ENCODE measurements around the gene MVB12A.

Gene MVB12A

DNA sequence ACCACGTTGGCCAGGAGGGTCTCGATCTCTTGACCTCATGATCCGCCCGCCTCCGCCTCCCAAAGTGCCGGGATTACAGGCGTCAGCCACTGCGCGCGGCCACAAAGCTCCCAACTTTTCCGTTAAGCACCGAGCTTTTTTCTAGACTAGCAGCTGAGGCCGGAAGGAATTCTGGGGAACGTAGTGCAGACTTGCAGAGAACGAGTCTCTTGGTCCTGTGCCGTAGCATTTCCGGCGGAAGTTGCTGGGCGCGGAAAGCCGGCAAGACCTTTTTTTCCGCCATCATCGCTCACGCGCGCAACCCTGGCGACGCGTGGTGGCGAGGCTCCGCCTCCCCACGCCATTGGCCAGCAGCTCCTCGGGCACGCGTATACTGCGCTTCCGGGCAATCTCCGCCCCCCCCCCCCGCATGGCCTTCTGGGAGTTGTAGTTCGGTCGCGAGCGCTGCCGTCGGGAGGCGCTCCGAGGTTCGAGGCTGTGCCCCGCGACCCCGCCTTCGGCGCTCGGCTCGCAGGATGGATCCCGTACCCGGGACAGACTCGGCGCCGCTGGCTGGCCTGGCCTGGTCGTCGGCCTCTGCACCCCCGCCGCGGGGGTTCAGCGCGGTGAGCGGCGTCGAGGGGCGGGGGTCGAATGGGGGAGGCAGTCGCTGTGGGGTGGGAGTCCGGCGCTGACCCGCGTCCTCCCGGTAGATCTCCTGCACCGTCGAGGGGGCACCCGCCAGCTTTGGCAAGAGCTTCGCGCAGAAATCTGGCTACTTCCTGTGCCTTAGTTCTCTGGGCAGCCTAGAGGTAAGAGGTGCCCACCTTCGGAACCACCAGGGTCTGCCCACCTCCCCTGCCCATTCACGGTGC lies at the start of gene MVB12A:
MVB12A (plus strand) TSS at position 427 of the 854 bp plus-strand sequence; CDS start at position 516, 89 bp downstream.
- DNase-seq = peak; percentile 98

DNA sequence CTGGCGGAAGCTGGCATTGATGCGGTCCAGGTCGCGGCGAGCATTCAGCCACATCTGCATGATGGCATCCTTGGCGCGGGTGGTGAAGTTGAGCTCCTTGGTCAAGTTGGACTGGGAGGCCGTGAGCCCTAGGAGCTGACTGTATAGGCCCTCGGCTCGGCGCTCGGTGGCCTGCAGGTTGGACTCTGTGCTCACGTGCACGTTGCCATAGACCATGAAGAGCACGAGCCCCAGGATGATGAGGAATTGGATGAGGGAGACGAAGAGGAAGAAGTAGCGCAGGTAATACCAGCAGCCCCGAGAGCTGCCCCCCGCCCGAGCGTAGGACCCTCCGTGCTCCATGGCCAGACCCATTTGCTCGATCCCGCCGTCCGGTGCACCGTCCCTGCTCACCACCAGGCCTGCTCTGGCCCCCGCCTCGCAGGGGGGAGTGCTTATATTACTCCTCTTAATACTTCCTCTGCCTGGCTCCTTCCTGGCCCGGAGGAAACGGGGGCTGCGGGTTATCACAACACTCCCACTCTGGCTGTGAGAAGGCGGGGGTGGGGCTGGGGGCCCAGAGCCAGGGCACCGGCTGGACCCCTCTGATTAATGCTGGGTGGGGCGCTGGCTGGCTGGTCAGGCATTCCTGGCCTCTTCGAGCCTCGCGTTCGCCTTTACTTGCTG lies 42.8 kb upstream of the MVB12A start, which contains the start of gene PLVAP:
PLVAP (minus strand) TSS at position 408 of the 666 bp plus-strand sequence; CDS start at position 354, 54 bp downstream.
- no peak for DNase-seq

DNA sequence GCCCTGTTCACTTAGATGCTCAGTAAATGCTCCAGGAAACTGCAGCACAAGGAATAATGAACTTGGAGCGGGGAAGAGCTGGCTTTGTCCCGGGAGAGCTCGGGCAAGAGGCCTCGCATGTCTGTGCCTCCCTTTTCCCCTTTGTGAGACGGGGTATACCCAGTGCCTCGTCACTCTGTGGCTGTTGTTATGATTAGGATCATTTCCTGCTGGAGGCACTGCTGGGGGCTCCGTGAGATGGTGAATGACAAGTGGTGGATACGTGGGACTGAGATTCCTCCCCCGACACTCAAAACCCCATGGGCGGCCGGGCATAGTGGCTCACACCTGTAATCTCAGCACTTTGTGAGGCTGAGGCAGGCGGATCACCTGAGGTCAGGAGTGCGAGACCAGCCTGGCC lies 41.6 kb upstream of the MVB12A start:
- no peak for DNase-seq

DNA sequence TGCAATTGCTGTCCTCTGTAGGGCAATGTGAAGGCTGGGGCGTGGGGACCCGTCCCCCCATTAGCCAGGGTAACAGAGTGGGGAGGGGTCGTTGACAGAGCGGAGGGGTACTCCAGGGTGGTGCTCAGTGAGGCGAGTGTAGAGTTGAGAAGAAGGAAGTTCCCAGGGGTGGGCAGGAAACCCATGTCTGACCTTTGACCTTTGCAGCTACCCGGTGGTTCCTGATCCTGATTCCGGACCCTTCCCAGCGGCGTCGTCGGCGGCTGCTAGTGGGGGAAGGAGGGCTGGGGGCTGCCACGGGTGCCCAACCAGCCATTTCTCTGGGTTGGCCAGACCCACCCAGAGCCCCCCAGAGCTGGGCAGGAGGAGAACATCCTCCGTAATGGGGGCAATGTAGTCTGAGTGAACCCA lies 40.6 kb upstream of the MVB12A start:
- no peak for DNase-seq

DNA sequence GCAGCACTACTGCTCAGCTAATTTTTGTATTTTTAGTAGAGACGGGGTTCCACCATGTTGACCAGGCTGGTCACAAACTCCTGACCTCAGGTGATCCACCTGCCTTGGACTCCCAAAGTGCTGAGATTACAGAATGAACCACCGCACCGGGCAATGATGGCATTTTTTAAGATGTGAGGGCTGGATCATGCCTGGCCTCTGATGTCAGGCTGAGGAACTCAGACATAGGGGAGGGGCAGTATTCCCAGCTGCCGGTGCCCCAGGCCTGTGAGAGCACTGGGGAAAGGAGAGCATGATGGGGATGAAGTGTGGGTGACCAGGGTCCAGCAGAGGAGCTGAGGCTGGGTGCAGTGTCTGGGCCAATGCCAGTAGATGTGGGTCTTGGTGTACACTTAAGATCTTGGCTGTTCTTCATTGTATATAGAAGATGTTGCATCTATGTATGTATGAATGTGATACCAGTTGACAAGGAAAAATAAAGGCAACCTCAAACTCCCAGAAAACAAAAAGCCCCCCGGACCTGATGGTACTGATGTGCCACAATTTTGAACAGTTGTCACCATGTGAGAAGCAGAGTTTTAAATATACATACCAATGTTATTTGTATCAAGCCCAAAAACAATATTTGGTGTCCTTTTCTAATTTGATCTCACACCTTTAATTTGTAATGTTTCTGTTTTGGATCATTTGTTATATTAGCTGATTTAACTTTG lies 39.3 kb upstream of the MVB12A start:
- DNase-seq = no peak

DNA sequence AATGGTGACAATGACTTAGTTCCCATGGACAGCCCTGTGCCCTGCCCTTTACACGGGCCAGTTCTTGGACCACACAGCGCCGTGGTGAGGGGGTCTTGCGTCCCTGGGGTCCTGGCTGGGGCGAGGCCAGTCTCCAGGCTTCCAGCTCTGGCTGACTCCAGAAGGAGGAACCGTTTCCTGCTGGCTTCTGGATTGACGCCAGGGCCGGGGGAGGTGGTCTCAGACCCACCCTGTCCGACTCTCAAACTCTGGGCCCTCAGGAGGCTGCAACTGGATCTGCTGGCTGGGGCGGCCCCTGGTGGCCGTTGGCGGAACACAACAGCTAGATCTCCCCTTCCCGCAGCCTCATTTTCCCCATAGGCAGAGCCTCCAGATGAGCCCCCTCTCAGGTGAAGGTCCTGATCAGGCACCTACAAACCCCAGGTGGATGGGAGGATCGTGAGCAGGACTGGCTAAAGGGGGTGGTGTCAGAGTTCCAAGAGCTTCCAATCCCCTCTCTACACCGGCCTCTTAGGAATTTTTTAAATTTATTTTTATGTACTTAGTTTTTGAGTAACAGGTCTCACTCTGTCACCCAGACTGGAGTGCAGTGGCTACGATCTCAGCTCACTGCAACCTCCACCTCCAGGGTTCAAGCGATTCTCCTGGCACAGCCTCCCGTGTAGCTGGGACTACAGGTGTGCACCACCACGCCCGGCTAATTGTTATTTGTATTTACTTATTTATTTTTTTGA lies 33.8 kb upstream of the MVB12A start:
- DNase-seq = no peak

DNA sequence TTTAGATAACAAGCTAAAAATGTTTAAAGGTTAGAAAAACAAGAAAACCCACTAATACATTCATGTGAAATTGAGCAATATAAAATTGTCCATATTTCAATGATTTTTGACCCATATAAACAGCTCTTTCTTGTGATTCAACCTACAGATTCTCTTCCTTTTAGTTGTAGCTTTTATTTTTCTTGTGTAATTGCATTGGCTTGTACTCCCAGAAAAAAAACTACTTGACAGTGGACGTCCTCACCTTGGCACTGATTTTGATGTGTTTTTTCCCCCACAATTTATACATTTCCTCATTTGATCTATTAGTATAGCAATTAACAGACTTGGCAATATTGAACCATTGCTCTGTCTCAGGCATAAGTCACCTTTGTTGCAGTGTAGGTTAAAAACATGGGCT lies 30.6 kb upstream of the MVB12A start:
- DNase-seq = no peak

DNA sequence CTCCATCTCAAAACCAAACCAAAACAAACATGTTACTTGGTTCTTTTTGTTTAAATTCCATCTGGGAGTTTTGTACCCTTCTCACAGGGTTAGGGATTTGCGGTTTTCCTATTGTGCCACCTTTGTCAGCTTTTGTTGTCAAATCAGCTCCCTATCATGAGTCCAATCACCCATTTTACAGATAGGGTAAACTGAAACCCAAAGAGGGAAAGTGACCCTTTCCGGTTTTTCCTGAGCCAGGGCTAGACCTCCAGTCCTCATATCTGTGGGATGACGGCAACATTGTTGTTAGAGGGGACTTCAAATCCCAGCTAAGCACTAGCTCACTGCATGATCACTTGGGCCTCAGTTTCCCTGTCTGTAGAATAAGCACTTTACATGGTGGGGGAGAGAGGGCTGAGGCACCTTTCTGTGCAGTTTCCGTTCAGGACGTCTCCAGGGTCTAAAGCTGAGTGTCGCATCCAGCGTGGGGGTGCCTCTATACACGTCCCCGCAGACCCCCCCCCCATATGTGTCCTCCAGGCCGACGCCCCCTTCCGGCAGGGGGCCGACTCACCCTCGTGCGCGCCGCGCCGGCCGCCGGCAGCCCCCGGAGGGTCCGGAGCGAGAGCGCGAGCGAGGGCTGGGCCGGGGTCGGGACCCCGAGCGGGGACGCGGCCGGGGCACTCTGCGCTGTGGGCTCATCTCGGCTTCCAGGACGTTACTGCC lies 29.7 kb upstream of the MVB12A start:
- DNase-seq = no peak

DNA sequence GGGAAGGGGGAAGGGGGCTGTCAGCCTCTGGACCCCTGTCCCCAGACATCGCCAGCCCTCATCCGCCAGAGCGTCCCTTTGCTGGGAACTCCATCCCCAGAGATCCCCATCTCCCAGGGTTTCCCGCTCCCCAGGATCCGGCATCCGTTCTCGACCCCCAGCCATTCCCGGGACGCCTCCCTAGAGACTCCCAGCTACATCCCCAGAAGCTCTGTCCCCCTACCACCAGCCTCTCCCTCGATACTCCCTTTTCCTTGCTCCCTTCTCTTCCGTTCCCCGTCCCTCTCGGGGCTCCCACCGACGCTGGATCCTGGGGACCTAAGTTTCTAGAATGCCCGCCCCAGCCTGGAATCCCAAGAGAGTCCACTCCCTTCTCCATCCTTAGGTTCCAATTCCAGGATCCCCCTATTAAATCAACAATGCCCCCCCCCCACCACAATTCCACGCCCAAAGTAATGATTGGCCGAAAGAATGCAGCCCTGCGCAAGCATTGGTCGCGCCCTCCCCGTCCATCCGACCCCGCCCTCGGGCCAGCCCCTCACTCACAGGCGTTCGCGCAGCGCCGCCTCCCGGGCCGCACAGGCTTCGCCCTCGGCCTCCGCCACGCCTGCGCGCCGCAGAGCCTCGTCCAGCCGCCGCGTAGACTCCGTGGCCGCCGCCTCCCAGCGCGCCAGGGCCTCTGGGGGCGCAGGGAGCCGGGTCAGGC lies 29.0 kb upstream of the MVB12A start:
- peak; percentile 87 for DNase-seq

DNA sequence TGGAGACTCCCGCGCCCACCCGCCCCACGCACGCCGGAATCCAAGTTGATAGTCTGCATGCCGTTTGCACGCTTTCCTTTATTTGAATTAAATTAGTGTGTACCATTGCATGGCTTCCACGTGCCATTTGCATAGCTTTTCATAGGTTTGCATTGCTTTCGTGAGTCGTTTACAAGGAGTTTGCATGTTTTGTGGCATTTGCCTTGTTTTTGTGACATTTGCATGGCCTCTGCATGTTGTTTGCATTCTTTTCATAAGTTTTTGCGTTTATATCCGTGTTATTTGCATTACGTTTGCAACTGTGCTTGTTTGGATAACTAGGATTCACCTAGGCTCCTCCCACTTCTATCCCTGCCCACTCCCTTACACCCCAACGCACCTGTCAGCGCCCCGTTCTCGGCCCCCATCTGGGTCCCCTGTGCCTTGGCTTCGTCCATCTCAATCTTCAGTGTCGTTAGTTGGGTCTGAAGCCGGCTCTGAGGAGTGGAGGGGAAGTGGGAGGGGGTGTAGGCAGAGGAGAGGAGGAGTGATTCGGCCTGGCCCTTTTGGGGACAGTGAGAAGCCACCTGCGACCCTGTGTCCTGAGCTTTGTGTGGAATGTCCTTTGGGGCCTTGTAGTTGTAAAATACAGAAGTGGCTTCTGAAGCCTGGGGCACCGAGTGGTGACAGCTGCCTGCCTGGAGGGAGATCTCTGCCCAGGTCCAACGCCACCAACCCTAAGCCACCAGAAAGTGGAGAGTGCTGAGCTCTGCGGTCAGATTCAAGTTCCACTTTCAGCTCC lies 28.3 kb upstream of the MVB12A start:
- DNase-seq = no peak

DNA sequence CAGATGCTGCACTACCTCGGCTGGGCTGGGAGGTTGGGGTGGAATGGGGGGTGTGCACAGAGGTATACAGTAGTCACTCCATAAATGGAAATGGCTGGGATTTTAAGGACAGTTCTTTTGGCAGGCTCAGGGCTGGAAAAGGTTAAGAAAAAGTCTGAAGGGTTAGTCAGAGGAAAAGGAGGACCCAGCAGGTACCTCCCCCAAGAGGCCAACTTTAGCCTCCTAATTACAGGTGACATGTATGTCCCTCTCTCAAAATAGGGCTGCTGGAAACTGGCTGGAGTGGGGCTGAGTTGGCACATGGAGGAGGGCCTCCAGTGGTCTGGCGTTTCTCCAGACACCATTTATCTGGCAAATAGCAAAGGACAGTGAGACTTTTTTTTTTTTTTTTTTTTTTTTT lies 26.8 kb upstream of the MVB12A start:
- no peak for DNase-seq

DNA sequence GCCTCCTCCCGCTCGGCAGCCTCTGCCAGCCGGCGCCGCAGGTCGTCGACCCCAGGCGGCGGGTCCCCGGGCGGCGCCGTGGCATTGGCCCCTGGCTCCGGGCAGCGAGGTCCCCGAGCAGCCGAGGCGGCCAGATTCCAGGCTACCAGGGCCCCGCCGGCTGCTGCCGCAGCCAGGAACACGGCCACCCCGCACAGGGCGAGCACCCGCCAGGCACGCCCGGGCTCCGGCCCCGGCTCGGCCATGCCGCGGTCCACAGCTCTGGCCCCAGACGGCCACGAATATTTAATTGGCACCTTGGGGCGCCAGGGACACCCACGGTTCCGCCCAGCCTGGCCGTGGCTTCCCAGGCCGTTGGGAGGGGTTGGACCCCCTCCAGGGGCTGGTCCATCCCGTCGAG lies 25.9 kb upstream of the MVB12A start, which contains the start of gene CCDC194:
CCDC194 (minus strand) TSS at position 283 of the 400 bp plus-strand sequence; CDS start at position 245, 38 bp downstream.
- DNase-seq = no peak

DNA sequence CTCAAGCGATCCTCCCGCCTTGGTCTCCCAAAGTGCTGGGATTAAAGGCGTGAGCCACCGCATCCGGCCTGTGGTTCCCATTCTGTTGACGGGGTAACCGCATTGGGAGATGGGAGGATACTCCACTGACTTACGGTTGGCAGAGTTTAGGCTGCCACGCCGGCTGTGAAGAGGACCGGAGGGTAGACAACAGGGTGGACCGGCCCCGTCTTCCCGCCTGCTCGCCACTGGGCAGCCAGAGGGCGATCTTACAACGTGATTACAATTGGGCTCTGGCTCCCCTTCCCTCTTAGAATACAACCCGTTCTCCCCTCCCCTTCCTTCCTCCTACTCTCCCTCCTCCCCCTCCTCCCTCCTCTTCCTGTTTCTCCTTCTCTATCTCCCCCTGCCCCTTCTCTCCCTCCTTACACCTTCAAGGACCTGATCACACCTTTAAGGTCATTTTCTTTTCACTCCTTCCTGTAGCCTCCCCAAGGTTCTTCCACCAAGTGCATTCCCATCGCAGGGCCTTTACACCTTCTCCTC lies 24.9 kb upstream of the MVB12A start:
- peak; percentile 63 for DNase-seq

DNA sequence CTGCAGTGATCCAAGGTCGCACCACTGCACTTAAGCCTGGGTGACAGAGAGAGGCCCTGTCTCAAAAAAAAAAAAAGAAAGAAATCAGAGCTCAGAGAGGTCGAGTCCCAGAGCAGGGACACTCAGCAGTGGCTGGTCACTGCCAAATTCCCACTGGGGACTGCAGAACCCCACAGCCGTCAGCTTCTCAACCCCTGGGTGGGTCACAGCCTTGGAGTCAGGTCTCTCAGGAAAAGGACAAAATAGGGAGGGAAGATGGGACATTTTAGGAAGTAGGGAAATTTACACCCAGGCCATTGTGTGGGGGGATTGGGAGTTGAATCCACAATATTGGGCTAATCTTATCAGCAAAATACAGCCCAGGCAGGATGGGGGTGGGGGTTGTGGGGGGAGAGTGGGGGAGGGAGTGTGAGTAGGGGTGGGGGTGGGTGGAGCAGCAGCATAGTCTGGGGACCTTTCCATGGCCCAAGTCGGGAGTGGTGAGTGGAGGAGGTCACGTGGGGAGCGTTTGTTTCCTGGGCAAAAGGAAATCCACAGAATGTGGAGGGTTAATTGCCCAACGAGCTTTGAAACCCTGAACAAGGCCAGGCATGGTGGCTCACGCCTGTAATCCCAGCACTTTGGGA lies 20.8 kb upstream of the MVB12A start:
- no peak for DNase-seq

DNA sequence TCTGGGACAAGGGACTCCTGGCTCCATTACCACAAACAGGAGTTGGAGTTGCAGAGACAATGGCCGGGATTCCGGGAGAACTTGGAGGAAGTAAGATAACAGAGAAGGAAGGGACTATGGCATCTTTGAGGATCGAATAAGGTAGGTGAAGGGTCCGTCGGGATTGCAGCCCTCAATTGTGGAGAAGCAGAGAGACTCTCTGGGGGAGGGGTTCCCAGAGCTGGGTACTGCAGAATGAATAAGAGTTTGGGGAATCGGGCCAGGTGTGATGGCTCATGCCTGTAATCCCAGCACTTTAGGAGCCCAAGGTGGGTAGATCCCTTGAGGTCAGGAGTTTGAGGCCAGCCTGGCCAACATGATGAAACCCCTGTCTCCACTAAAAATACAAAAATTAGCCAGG lies 18.2 kb upstream of the MVB12A start:
- DNase-seq = no peak

DNA sequence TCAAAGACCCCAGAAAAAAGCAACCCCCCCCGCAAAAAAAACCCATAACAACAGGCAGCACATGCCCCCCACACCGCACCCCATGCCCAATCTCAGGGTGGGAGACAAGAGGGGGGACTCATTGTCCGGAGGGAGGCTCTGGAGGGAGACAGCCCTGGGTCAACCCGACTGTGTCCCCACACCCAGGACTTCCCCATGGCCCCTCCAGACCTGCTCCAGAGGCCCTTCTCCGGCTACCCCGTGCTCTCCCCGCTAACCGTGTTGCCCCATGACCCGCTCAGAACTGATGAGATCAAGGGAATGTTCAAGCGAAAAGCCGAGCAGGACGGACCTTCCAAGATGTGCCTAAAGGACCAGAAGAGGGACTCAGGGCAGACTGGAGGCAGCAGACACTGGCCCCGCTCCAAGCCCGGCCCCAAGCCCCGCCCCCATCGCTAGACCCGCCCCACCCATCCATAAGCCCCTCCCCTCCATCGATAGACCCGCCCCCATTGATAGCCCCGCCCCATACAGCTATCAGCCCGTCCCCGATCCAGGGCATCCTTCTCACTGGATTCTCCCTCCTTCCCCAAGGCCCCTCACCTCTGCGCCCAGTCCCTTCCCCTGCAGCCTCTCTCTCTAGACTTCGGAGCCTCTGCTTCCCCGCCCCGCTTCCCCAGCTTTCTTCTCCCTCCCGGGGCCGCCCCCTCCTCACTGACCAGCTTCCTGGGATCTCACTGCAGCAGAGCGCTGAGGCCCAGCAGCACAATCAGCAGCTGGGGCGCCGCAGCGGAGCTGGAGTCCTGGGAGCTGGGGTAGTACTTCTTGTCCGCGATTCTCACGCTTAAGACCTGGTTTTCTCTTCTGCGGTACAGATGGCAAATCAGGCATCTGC lies 16.6 kb upstream of the MVB12A start:
- no peak for DNase-seq

DNA sequence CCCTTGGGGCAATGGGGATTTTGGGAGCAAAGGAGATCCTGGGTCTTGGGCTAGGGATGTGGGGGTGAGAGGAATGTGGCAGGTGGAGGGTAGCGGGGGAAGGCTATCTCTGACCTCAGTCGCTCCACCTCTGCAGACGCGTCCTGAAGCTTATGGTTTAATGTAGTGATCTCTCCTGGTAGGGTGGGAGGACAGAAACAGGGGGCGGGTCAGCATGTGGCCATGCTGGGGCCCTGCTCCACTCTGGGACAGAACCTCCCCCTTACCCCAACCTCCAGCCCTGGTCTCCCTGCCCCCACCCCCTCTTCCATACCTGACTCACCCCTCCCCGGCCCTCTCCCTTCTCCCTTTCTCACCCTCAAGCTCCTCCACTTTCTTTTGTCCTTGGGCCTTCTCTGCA lies 15.8 kb upstream of the MVB12A start:
- no peak for DNase-seq

DNA sequence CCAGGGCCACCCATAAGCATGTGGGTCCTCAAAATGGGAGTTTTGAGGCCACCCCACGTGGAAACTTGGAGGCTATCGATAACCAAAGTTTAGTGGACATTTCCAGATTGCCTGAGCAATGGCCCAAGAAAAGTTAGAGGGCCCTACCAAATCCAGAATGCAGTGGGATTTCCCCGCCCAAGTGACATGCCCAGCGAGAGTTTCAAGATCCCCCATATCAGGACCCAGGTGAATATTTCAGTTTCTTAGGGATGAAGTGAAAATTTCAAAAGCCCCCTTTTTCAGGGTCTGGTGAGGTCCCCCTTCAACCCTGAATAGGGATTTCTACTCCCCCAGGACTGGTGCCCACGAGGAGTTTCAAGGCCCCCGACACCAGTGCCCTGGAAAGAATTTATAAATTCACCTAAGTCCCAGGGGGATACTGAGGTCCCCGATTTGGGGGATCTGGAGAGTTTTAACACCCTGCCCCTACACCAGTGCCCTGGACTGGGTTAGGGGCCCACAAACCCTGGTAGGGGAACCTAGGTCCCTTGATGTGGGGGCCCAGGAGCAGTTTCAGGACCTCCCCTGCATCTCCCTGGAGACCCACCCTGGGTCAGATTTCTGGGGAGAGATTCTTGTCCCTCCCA lies 15.1 kb upstream of the MVB12A start:
- DNase-seq = no peak

Data from NCI-H226 (cell line).